ENCODE results near the gene GGT5. TPM values are rescaled to one million over a fixed set of nuclear protein-coding genes. Genes with fewer than 3 reads are reported as not detected.
"Not testable (repeated sequence)": the region's sequence is repeated elsewhere in the genome, so short reads cannot be mapped to it uniquely, and the experiment has no call there.

Gene GGT5
- total and polyA plus RNA-seq, 2 of the 13 experiments (the other 11 are each of a cell fraction or from before 2014, with no cell fraction given): 0.69 to 3.1 TPM

- TF ChIP-seq, protein P1, sequence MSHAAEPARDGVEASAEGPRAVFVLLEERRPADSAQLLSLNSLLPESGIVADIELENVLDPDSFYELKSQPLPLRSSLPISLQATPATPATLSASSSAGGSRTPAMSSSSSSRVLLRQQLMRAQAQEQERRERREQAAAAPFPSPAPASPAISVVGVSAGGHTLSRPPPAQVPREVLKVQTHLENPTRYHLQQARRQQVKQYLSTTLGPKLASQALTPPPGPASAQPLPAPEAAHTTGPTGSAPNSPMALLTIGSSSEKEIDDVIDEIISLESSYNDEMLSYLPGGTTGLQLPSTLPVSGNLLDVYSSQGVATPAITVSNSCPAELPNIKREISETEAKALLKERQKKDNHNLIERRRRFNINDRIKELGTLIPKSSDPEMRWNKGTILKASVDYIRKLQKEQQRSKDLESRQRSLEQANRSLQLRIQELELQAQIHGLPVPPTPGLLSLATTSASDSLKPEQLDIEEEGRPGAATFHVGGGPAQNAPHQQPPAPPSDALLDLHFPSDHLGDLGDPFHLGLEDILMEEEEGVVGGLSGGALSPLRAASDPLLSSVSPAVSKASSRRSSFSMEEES (CRISPR knock-in tag; IDR thresholded peaks at IDR 0.05): no peak
- TF ChIP-seq, protein P2, sequence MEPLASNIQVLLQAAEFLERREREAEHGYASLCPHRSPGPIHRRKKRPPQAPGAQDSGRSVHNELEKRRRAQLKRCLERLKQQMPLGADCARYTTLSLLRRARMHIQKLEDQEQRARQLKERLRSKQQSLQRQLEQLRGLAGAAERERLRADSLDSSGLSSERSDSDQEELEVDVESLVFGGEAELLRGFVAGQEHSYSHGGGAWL (CRISPR knock-in tag; IDR thresholded peaks at IDR 0.05): no peak
- TF ChIP-seq ZNF530 (CRISPR knock-in tag; IDR thresholded peaks at IDR 0.05; ENCODE audit: low read depth): no peak
These were observed 61.4 kb downstream of the GGT5 start (continued) for GRCh38 chr22:24183321-24184031.

DNA sequence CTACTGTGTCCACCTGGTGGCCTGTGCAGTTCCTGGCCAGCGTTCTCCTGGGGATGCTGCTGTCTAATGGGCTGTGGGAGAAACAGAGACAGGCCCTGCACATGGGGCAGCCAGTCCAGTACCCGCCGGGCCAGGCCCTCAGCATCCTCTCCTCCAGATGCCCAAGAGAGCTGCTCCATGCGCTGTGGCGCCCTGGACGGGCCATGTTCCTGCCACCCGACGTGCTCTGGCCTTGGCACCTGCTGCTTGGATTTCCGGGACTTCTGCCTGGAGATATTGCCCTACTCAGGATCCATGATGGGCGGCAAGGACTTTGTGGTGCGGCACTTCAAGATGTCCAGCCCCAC is 62.0 kb downstream of the GGT5 start:
- CTCF ChIA-PET (ENCODE audit: low intra/inter-chr PET ratio, low total read pairs); DNase-seq (ENCODE audit: low spot score); H3K4me3 ChIP-seq (replicated peaks in 1 of 3; ENCODE audit: insufficient read depth in 1 of 3, low read depth in 2 of 3, low read length in 3 of 3); H4K20me1 ChIP-seq (ENCODE audit: insufficient read depth, low read length); POLR2A ChIA-PET; H3K9me3 ChIP-seq (ENCODE audit: low read length); H3K27me3 ChIP-seq (ENCODE audit: control insufficient read depth in 1 of 2, insufficient read depth in 2 of 2, low read length in 2 of 2); FAIRE-seq; intact Hi-C loops (cut with micrococcal nuclease; ENCODE audit: unreplicated experiment); H3K9ac ChIP-seq (ENCODE audit: insufficient read depth, low read depth, low read length); H3K36me3 ChIP-seq (replicated peaks in 1 of 2; ENCODE audit: control insufficient read depth in 1 of 2, insufficient read depth in 2 of 2, low read length in 2 of 2); H3K27ac ChIP-seq (ENCODE audit: extremely low read length, insufficient read depth, low read length); BruUV-seq (replicated peaks); in situ Hi-C loops (cut with HindIII; ENCODE audit: extremely low pct_ligation_motif_present, low pct_unique_long_range_greater_than_20kb); H2AFZ ChIP-seq (ENCODE audit: low read length); H3K79me2 ChIP-seq (ENCODE audit: insufficient read depth, low read length): not testable (repeated sequence)
- TF ChIP-seq SMC3 (IDR thresholded peaks at IDR 0.05; ENCODE audit: low read length): peak; percentile 0; the same call in 1 of the 2 replicates
- TF ChIP-seq ZNF768 (CRISPR knock-in tag; IDR thresholded peaks at IDR 0.05): 0 out of 2 replicates have a peak, but pooled peaks have one; percentile 1
- H3K4me2 ChIP-seq (ENCODE audit: low read depth, low read length): 0 out of 2 replicates have a peak overlapping the region, but pooled peaks have one; percentile 98
- peak; percentile 5 for ATAC-seq
- H3K4me1 ChIP-seq (ENCODE audit: insufficient read depth, low read length): peaks cover 23% of the 10 kb centered on the region
- 87% methylated on average over 8 of the region's 11 CpGs for WGBS (ENCODE audit: low lambda C conversion rate)

Data from HepG2 (cell line).